Esophagus mucosa (tissue), 1 donor: ENCODE results near the gene MRPL33. TPM values are rescaled to one million over a fixed set of nuclear protein-coding genes. Genes with fewer than 3 reads are reported as not detected.

Experiments used
- ATAC-seq: fragments of 200-7000 bp; cut with Tn5 transposase; one replicate; pipeline ENCODE4 v1.9.1; 2020
- total RNA-seq: library from RNA; stranded (reverse); gene quantifications from one replicate; pipeline ENCODE4 v1.2.4, GENCODE V29; 2023
- donor health status: DM: yes; HTN: yes; CAD: no.

MRPL33 gene
- total RNA-seq: 37.3 TPM

GRCh38 chr2:27771548-27772335 is at the start of gene MRPL33:
Gene MRPL33 (plus strand): TSS chr2:27771719. CDS start chr2:27771778, 59 bp downstream.
- peak; percentile 95 for ATAC-seq

GRCh38 chr2:27721884-27722485 is 49.5 kb upstream of the MRPL33 start:
- no peak for ATAC-seq

- peak; percentile 59 for ATAC-seq
These were observed 48.0 kb upstream of the MRPL33 start for GRCh38 chr2:27723372-27724144.

- ATAC-seq: no peak
These were observed 47.3 kb upstream of the MRPL33 start for GRCh38 chr2:27724191-27724590.

- ATAC-seq: no peak
These were observed 46.4 kb upstream of the MRPL33 start for GRCh38 chr2:27724905-27725701.

- ATAC-seq: peak; percentile 62
These were observed 44.3 kb upstream of the MRPL33 start for GRCh38 chr2:27727257-27727656.

- no peak for ATAC-seq
These were observed 43.2 kb upstream of the MRPL33 start for GRCh38 chr2:27728081-27728858.

- ATAC-seq: no peak
These were observed 42.3 kb upstream of the MRPL33 start for GRCh38 chr2:27729198-27729597.

GRCh38 chr2:27729614-27730013 is 41.9 kb upstream of the MRPL33 start:
- ATAC-seq: no peak

- ATAC-seq: peak; percentile 21
These were observed 41.3 kb upstream of the MRPL33 start for GRCh38 chr2:27730261-27730662.

- peak; percentile 66 for ATAC-seq
These were observed 40.4 kb upstream of the MRPL33 start for GRCh38 chr2:27730980-27731691.

- ATAC-seq: no peak
These were observed 37.2 kb upstream of the MRPL33 start for GRCh38 chr2:27734305-27734704.

- peak; percentile 87 for ATAC-seq
These were observed 36.1 kb upstream of the MRPL33 start for GRCh38 chr2:27735263-27735904.

GRCh38 chr2:27736031-27736889 is 35.3 kb upstream of the MRPL33 start:
- ATAC-seq: peak; percentile 9

GRCh38 chr2:27736890-27737204 is 34.7 kb upstream of the MRPL33 start:
- ATAC-seq: no peak

GRCh38 chr2:27737676-27738348 is 33.7 kb upstream of the MRPL33 start:
- peak; percentile 50 for ATAC-seq

- no peak for ATAC-seq
These were observed 33.0 kb upstream of the MRPL33 start for GRCh38 chr2:27738349-27739057.

GRCh38 chr2:27739058-27739373 is 32.5 kb upstream of the MRPL33 start:
- no peak for ATAC-seq

- ATAC-seq: no peak
These were observed 29.8 kb upstream of the MRPL33 start for GRCh38 chr2:27741673-27742072.
